CD4-positive, alpha-beta T cell (primary cell): ENCODE data around the gene MT1M. TPM values are rescaled to one million over a fixed set of nuclear protein-coding genes. Genes with fewer than 3 reads are reported as not detected.

ENCODE experiments used
- ATAC-seq: fragments of 200-7000 bp; cut with Tn5 transposase; one replicate; pipeline ENCODE4 v1.10.0; 2022; ENCODE audit warnings: mild to moderate bottlenecking; ENCODE audit not compliant: poor library complexity
- CTCF ChIA-PET: fragments of 350-600 bp; sonication (Branson Sonifier 250); formaldehyde crosslinking; loops from one replicate; lab custom pipeline; 2021; ENCODE audit warnings: antibody characterized with exemption, inconsistent platforms; lab: Charles Lee
- POLR2A ChIA-PET: fragments of 350-600 bp; sonication (Branson Sonifier 250); formaldehyde crosslinking; loops from one replicate; lab custom pipeline; 2021; ENCODE audit warnings: antibody characterized with exemption, inconsistent platforms; lab: Charles Lee
- DNase-seq, 14 experiments: peaks; one replicate each; pipeline ENCODE4 v3.0.0-alpha.2; 2013 to 2020; ENCODE audit warnings: mixed read lengths in 2 of 14
- H3K27ac ChIP-seq, 2 donors: one replicate each; pipeline versions ENCODE4 v1.5.1 to v1.7.0; 2013; ENCODE audit warnings: low read length in 2 of 2, low read depth in 1 of 2, mild to moderate bottlenecking in 1 of 2
- H3K27me3 ChIP-seq, 2 experiments: 1 replicate in 1 of 2; 2 replicates in 1 of 2; pipeline versions ENCODE4 v1.6.1 to v1.7.0; 2013; ENCODE audit warnings: low read length in 2 of 2, control low read depth in 1 of 2, mild to moderate bottlenecking in 1 of 2, moderate library complexity in 1 of 2; ENCODE audit not compliant: insufficient read depth in 2 of 2, control insufficient read depth in 1 of 2
- H3K36me3 ChIP-seq: one replicate; pipeline ENCODE4 v1.6.1; 2013; ENCODE audit warnings: low read length, control low read depth; ENCODE audit not compliant: insufficient read depth
- H3K4me1 ChIP-seq: one replicate; pipeline ENCODE4 v1.6.1; 2013; ENCODE audit warnings: low read length, control low read depth; ENCODE audit not compliant: insufficient read depth
- H3K4me3 ChIP-seq: one replicate; pipeline ENCODE4 v1.5.1; 2013; ENCODE audit warnings: mild to moderate bottlenecking, low read length, moderate library complexity
- H3K9me3 ChIP-seq, 2 experiments: 1 replicate in 1 of 2; 2 replicates in 1 of 2; pipeline versions ENCODE4 v1.6.1 to v1.7.0; 2013; ENCODE audit warnings: low read length in 2 of 2, mild to moderate bottlenecking in 2 of 2, control low read depth in 1 of 2, moderate library complexity in 1 of 2; ENCODE audit not compliant: control insufficient read depth in 1 of 2, insufficient read depth in 1 of 2
- H3K27ac Mint-ChIP-seq: one replicate; pipeline ENCODE4 v1.8.0; 2020; ENCODE audit warnings: mixed read lengths
- H3K27me3 Mint-ChIP-seq: one replicate; pipeline ENCODE4 v1.8.0; 2021; ENCODE audit warnings: mixed read lengths
- H3K36me3 Mint-ChIP-seq: one replicate; pipeline ENCODE4 v1.8.0; 2021; ENCODE audit warnings: low read depth, mixed read lengths
- H3K4me1 Mint-ChIP-seq: one replicate; pipeline ENCODE4 v1.8.0; 2021; ENCODE audit warnings: low read depth, mixed read lengths
- H3K4me3 Mint-ChIP-seq: one replicate; pipeline ENCODE4 v1.8.0; 2020; ENCODE audit warnings: mild to moderate bottlenecking, mixed read lengths
- H3K9me3 Mint-ChIP-seq: one replicate; pipeline ENCODE4 v1.8.0; 2020; ENCODE audit warnings: mixed read lengths
- intact Hi-C, 2 experiments: fragments of 100-400 bp; cut with DNase I in 1 of 2; cut with micrococcal nuclease in 1 of 2; formaldehyde crosslinking; loops; one replicate each; pipeline versions ENCODE4 v1.15.1 to v1.9.0; 2023 to 2025; cut with DNase I, micrococcal nuclease
- total RNA-seq, 174 experiments: library from RNA in 2 of 174; stranded (reverse) in 2 of 174; gene quantifications; one replicate each; pipeline ENCODE4 v1.2.3 and lab custom pipeline; 2021 to 2026
- TF ChIP-seq, protein P1 (sequence below): fragments of 200-600 bp; IDR thresholded peaks from one replicate; pipeline ENCODE4 v1.8.0; 2022; ENCODE audit warnings: antibody characterized with exemption, mild to moderate bottlenecking

MT1M gene
- total RNA-seq, 2 experiments from 2014 or later, result not detected

DNA sequence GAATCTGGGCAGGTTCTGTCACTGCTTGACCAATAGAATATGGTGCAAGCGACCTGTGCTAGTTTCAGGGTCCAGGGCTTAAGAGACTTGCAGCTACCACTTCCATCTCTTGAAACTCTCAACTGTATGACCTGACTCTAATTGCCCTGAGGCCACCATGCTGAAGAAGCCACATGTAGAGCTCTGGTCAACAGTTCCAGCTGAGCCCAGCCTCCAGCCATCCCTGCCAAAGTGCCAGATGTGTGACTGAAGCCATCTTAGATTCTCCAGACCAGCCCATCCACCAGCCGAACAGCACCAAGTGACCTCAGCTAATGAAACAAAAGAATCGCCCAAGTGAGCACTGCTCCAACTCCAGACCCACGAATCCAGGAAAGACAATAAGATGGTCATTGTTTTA is 27.5 kb upstream of the MT1M start:
- ChIA-PET POLR2A (interaction anchor here (1.4 to 1.9 kb wide), 2 partner anchors 77 to 97 kb away, joined by 4 to 9 read pairs; partner anchors contain the start of gene MT1X), CTCF (interaction anchor here (3.1 kb wide), 1 partner anchor 97 kb away, joined by 13 read pairs; no protein-coding TSS in a partner anchor)
- no peak for DNase-seq
- no peaks in the 10 kb centered on the region for H3K36me3 ChIP-seq
- Mint-ChIP-seq H3K36me3 (no peaks in the 10 kb centered on the region), H3K27me3 (no peaks in the 10 kb centered on the region), H3K9me3 (no peaks in the 10 kb centered on the region), H3K4me3 (no peak overlapping the region), H3K27ac (no peak overlapping the region), H3K4me1 (peaks cover 39% of the 10 kb centered on the region)
- no peak for ATAC-seq
- TF ChIP-seq, protein P1, sequence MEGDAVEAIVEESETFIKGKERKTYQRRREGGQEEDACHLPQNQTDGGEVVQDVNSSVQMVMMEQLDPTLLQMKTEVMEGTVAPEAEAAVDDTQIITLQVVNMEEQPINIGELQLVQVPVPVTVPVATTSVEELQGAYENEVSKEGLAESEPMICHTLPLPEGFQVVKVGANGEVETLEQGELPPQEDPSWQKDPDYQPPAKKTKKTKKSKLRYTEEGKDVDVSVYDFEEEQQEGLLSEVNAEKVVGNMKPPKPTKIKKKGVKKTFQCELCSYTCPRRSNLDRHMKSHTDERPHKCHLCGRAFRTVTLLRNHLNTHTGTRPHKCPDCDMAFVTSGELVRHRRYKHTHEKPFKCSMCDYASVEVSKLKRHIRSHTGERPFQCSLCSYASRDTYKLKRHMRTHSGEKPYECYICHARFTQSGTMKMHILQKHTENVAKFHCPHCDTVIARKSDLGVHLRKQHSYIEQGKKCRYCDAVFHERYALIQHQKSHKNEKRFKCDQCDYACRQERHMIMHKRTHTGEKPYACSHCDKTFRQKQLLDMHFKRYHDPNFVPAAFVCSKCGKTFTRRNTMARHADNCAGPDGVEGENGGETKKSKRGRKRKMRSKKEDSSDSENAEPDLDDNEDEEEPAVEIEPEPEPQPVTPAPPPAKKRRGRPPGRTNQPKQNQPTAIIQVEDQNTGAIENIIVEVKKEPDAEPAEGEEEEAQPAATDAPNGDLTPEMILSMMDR, result no peak
- H3K4me3 ChIP-seq, result no peak overlapping the region
- peaks cover 0 to 7% of the 10 kb centered on the region in 2 experiments for H3K27me3 ChIP-seq
- H3K4me1 ChIP-seq, result peaks cover 33% of the 10 kb centered on the region
- H3K27ac ChIP-seq, result no peak overlapping the region
- H3K9me3 ChIP-seq, result no peaks in the 10 kb centered on the region
- intact Hi-C loops, result no loop called here

DNA sequence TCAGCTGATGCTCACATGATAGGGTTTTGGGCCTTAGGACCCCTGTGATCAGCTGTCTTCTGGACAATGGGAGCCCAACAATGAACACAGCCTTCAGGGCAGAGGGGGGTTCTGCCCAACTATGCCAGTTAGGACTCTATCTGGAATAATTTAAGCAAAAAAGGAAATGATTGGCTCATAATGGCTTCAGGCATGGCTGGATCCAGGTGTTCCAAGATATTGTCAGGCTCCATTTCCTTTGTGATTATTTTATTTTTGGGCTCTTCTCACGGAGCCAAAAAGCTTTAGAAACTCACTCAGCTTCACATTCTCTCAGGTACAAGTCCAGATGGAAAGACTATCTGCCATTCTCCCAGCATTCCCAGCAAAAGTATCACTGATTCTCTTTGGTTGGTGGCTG is 27.0 kb upstream of the MT1M start:
- Mint-ChIP-seq H3K36me3 (no peaks in the 10 kb centered on the region), H3K4me1 (peaks cover 44% of the 10 kb centered on the region)
- intact Hi-C loops, result no loop called here

DNA sequence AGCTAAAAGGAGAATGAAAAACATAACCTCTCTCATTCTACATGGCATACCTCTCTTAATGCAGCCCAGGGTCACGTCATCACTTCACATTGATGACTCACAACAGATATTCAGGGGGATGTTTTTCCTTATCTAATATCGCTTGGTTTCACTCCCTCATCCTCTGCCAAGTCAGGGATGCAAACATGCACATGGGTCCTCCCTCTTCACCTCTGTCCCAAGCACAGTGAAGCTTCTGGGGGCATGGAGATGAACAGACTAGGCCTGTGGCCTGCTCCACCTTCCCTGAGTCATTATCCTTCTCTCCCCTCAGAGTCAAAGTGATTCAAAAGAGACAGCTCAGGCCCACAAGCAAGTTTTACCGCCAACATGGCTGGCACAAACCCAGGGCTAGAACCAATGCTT is 26.4 kb upstream of the MT1M start:
- H3K4me3 Mint-ChIP-seq, result peak overlapping the region; percentile 30
- no peaks in the 10 kb centered on the region for H3K27me3 Mint-ChIP-seq
- H3K4me3 ChIP-seq, result no peak overlapping the region
- no peak for DNase-seq
- H3K4me1 Mint-ChIP-seq, result peaks cover 50% of the 10 kb centered on the region
- H3K27me3 ChIP-seq, result peaks cover 0 to 6% of the 10 kb centered on the region in 2 experiments
- H3K36me3 Mint-ChIP-seq, result no peaks in the 10 kb centered on the region
- no peaks in the 10 kb centered on the region for H3K9me3 Mint-ChIP-seq
- intact Hi-C loops, result no loop called here
- CTCF ChIA-PET, result interaction anchor here (3.1 kb wide), 1 partner anchor 96 kb away, joined by 13 read pairs; no protein-coding TSS in a partner anchor
- ATAC-seq, result no peak
- no peaks in the 10 kb centered on the region for H3K36me3 ChIP-seq
- TF ChIP-seq, protein P1, result no peak
- H3K27ac Mint-ChIP-seq, result peak overlapping the region; percentile 96
- H3K27ac ChIP-seq, result no peak overlapping the region
- H3K4me1 ChIP-seq, result peaks cover 44% of the 10 kb centered on the region
- POLR2A ChIA-PET, result interaction anchor here (1.3 to 1.4 kb wide), 2 partner anchors 18 to 76 kb away, joined by 3 to 4 read pairs; partner anchors contain the start of gene MT1X
- H3K9me3 ChIP-seq, result no peaks in the 10 kb centered on the region

More for the DNA sequence above, 27.0 kb upstream of the MT1M start:
- Histone ChIP-seq H3K27ac (no peak overlapping the region), H3K9me3 (no peaks in the 10 kb centered on the region), H3K4me1 (peaks cover 38% of the 10 kb centered on the region), H3K36me3 (no peaks in the 10 kb centered on the region), H3K27me3 (peaks cover 0 to 7% of the 10 kb centered on the region in 2 experiments), H3K4me3 (no peak overlapping the region)
- TF ChIP-seq, protein P1, result no peak
- ATAC-seq (no peak), DNase-seq (no peak)
- POLR2A ChIA-PET, result interaction anchor here (1.4 kb wide), 1 partner anchor 77 kb away, joined by 4 read pairs; the partner anchor contains the start of gene MT1X
- Mint-ChIP-seq H3K9me3 (no peaks in the 10 kb centered on the region), H3K4me3 (no peak overlapping the region), H3K27ac (peak overlapping the region; percentile 96), H3K27me3 (no peaks in the 10 kb centered on the region)
- CTCF ChIA-PET, result interaction anchor here (3.1 kb wide), 1 partner anchor 96 kb away, joined by 13 read pairs; no protein-coding TSS in a partner anchor
